Mucosa of descending colon (tissue), 3 donors: ENCODE data around the gene CRYL1. TPM values are rescaled to one million over a fixed set of nuclear protein-coding genes. Genes with fewer than 3 reads are reported as not detected.

Experiments used
- ATAC-seq: fragments of 200-7000 bp; cut with Tn5 transposase; one replicate; pipeline ENCODE4 v1.9.1; 2020; ENCODE audit warnings: mild to moderate bottlenecking, moderate library complexity
- DNase-seq, 3 donors: peaks; one replicate each; pipeline ENCODE4 v3.0.0-alpha.2; 2020
- H3K36me3 ChIP-seq: fragments of 200-600 bp; one replicate; pipeline ENCODE4 v1.8.0; 2021; ENCODE audit warnings: low read depth, mild to moderate bottlenecking
- H3K4me1 ChIP-seq: fragments of 200-600 bp; one replicate; pipeline ENCODE4 v1.8.0; 2021; ENCODE audit warnings: low read depth, mild to moderate bottlenecking
- H3K4me3 ChIP-seq: fragments of 200-600 bp; one replicate; pipeline ENCODE4 v1.8.0; 2021; ENCODE audit warnings: mild to moderate bottlenecking
- H3K9me3 ChIP-seq: fragments of 200-600 bp; one replicate; pipeline ENCODE4 v1.8.0; 2021; ENCODE audit warnings: mild to moderate bottlenecking
- CTCF ChIP-seq: fragments of 200-600 bp; IDR thresholded peaks from one replicate; pipeline ENCODE4 v1.8.0; 2022; ENCODE audit warnings: antibody characterized with exemption, mild to moderate bottlenecking
- intact Hi-C, 2 donors: fragments of 100-400 bp; cut with DNase I in 1 of 2; cut with micrococcal nuclease in 1 of 2; formaldehyde crosslinking; loops; one replicate each; pipeline versions ENCODE4 v1.11.0 to v1.11.1; 2022; cut with DNase I, micrococcal nuclease
- total RNA-seq, 3 donors: library from RNA; stranded (reverse); fragmentation: NEBNext Ultra II Directional in 2 of 3; extraction: Animal tissue kit (Norgen Biotek cat#: 25700) in 2 of 3; gene quantifications; one replicate each; pipeline versions ENCODE4 v1.2.1 to v1.2.4, GENCODE V29; 2021 to 2023
- donor health status: DM: no; HTN: no; CAD: no; lungs with moderate emphysema.
- donor health status: DM: no; HTN: no; CAD: no.
- donor health status: DM: no; HTN: yes; CAD: no.

CRYL1 gene
- total RNA-seq, 3 donors from 2014 or later, result 49.2 to 141 (median 106) TPM

GRCh38 chr13:20567881-20568528 lies 42.3 kb upstream of the CRYL1 start:
- Histone ChIP-seq H3K36me3 (no peaks in the 10 kb centered on the region), H3K4me1 (peaks cover 5% of the 10 kb centered on the region), H3K9me3 (no peaks in the 10 kb centered on the region), H3K4me3 (peak overlapping the region; percentile 58)
- ATAC-seq (no peak), DNase-seq (no peak)
- no peak for TF ChIP-seq CTCF
- intact Hi-C loops, result no loop called here

- Histone ChIP-seq H3K4me3 (peak within 1 kb of the TSS; percentile 58), H3K36me3 (no peaks in the 10 kb centered on the region), H3K4me1 (peaks cover 5% of the 10 kb centered on the region), H3K9me3 (no peaks in the 10 kb centered on the region)
- intact Hi-C loops, result no loop called here
- ATAC-seq (peak; percentile 97), DNase-seq (peak; percentile 92 to 96 (median 93))
- no peak for TF ChIP-seq CTCF
These were observed 41.5 kb upstream of the CRYL1 start, which contains the start of gene IFT88 for GRCh38 chr13:20566898-20567874. Gene IFT88 (plus strand): TSS chr13:20567157. CDS start chr13:20574386, 7,229 bp downstream.

GRCh38 chr13:20566468-20566897 lies 40.8 kb upstream of the CRYL1 start:
- intact Hi-C loops, result no loop called here

GRCh38 chr13:20565115-20565736 lies 39.6 kb upstream of the CRYL1 start:
- DNase-seq (no peak), ATAC-seq (no peak)
- Histone ChIP-seq H3K36me3 (no peaks in the 10 kb centered on the region), H3K4me1 (peaks cover 8% of the 10 kb centered on the region), H3K9me3 (no peaks in the 10 kb centered on the region), H3K4me3 (no peak overlapping the region)
- intact Hi-C loops, result no loop called here
- TF ChIP-seq CTCF, result no peak

More at GRCh38 chr13:20566468-20566897, 40.8 kb upstream of the CRYL1 start:
- Histone ChIP-seq H3K36me3 (no peaks in the 10 kb centered on the region), H3K4me1 (peaks cover 5% of the 10 kb centered on the region), H3K4me3 (peak overlapping the region; percentile 58), H3K9me3 (no peaks in the 10 kb centered on the region)
- peak in 1 of 3 donors; percentile 71 for DNase-seq
- ATAC-seq, result peak; percentile 73
- no peak for TF ChIP-seq CTCF

- no peaks in the 10 kb centered on the region for H3K9me3 ChIP-seq
- intact Hi-C loops, result no loop called here
- DNase-seq (no peak), ATAC-seq (no peak)
- TF ChIP-seq CTCF, result no peak
- H3K4me1 ChIP-seq, result peaks cover 9% of the 10 kb centered on the region
- no peak overlapping the region for H3K4me3 ChIP-seq
- no peaks in the 10 kb centered on the region for H3K36me3 ChIP-seq
These were observed 36.1 kb upstream of the CRYL1 start for GRCh38 chr13:20561741-20562140.
